Fibroblast of lung (primary cell): ENCODE results near the gene PMM1. TPM values are rescaled to one million over a fixed set of nuclear protein-coding genes. Genes with fewer than 3 reads are reported as not detected.
"Not testable (repeated sequence)": the region's sequence is repeated elsewhere in the genome, so short reads cannot be mapped to it uniquely, and the experiment has no call there.

Experiments
- DNase-seq, 2 donors: peaks; one replicate each; pipeline versions ENCODE4 v3.0.0 to v3.0.0-alpha.2; 2010; ENCODE audit warnings: low read depth in 2 of 2
- H2AFZ ChIP-seq: 2 replicates; pipeline ENCODE4 v1.5.1; 2012; ENCODE audit warnings: low read length, control low read depth, inconsistent platforms
- H3K27ac ChIP-seq: 2 replicates; pipeline ENCODE4 v1.5.1; 2011; ENCODE audit warnings: low read length, control low read depth; ENCODE audit not compliant: insufficient read depth
- H3K27me3 ChIP-seq: 2 replicates; pipeline ENCODE4 v1.5.1; 2011; ENCODE audit warnings: mild to moderate bottlenecking, low read length; ENCODE audit not compliant: control insufficient read depth, insufficient read depth
- H3K36me3 ChIP-seq: 2 replicates; pipeline ENCODE4 v1.5.1; 2011; ENCODE audit warnings: low read length; ENCODE audit not compliant: control insufficient read depth, insufficient read depth
- H3K4me1 ChIP-seq: 2 replicates; pipeline ENCODE4 v1.5.1; 2011; ENCODE audit warnings: low read length; ENCODE audit not compliant: control insufficient read depth, insufficient read depth; ENCODE audit errors: extremely low read depth
- H3K4me2 ChIP-seq: 2 replicates; pipeline ENCODE4 v1.5.1; 2011; ENCODE audit warnings: low read length, control low read depth; ENCODE audit not compliant: insufficient read depth; ENCODE audit errors: extremely low read depth
- H3K4me3 ChIP-seq, 4 experiments: fragments of 200-600 bp in 1 of 4; sonication (generic) in 1 of 4; replicated peaks in 1 of 4; 2 replicates each; pipeline ENCODE4 v1.5.1; 2011 to 2016; ENCODE audit warnings: low read length in 4 of 4, low read depth in 3 of 4, mild to moderate bottlenecking in 3 of 4, control low read depth in 2 of 4, inconsistent platforms in 1 of 4, mixed read lengths in 1 of 4; ENCODE audit not compliant: insufficient read depth in 1 of 4; ENCODE audit errors: control extremely low read depth in 1 of 4
- H3K79me2 ChIP-seq: 2 replicates; pipeline ENCODE4 v1.5.1; 2012; ENCODE audit warnings: mild to moderate bottlenecking, low read length, inconsistent platforms; ENCODE audit not compliant: control insufficient read depth, insufficient read depth
- H3K9ac ChIP-seq: 2 replicates; pipeline ENCODE4 v1.5.1; 2011; ENCODE audit warnings: mild to moderate bottlenecking, low read length, control low read depth; ENCODE audit not compliant: insufficient read depth
- H3K9me3 ChIP-seq: 2 replicates; pipeline ENCODE4 v1.5.1; 2012; ENCODE audit warnings: low read depth, low read length; ENCODE audit not compliant: control insufficient read depth, insufficient read depth
- H4K20me1 ChIP-seq: 2 replicates; pipeline ENCODE4 v1.5.1; 2011; ENCODE audit warnings: low read length; ENCODE audit not compliant: control insufficient read depth, insufficient read depth; ENCODE audit errors: extremely low read depth
- CTCF ChIP-seq, 2 donors: IDR thresholded peaks in 1 of 2; conservative IDR thresholded peaks in 1 of 2; 1 replicate in 1 of 2; 2 replicates in 1 of 2; pipeline ENCODE4 v1.5.1; 2011 to 2012; ENCODE audit warnings: low read length in 2 of 2, control low read depth in 1 of 2, inconsistent platforms in 1 of 2, low read depth in 1 of 2, mild to moderate bottlenecking in 1 of 2
- EZH2 ChIP-seq: IDR thresholded peaks from 2 replicates; pipeline ENCODE4 v1.5.1; 2012; ENCODE audit warnings: low read length, control low read depth, mild to moderate bottlenecking; ENCODE audit errors: missing control alignments
- polyA plus RNA-seq, 2 donors: library from polyadenylated mRNA; depleted of rRNA in 1 of 2; stranded (reverse) in 1 of 2; unstranded in 1 of 2; fragments of >200 nt; gene quantifications; 2 replicates each; pipeline ENCODE4 v1.2.1, GENCODE V29; 2011 to 2012; ENCODE audit warnings: missing spikeins in 1 of 2
- total RNA-seq: library from RNA; depleted of rRNA; stranded (reverse); fragments of >200 nt; gene quantifications from 2 replicates; pipeline ENCODE4 v1.2.1, GENCODE V29; 2014

PMM1 gene
- total and polyA plus RNA-seq, 2 donors (not counting 1 experiment from before 2014, with no cell fraction given) = 32.4 to 110 TPM

- Histone ChIP-seq H3K27ac (no peak overlapping the region), H3K79me2 (no peaks in the 10 kb centered on the region), H2AFZ (no peak overlapping the region), H3K9ac (peak overlapping the region; percentile 40), H3K4me1 (peaks cover 10% of the 10 kb centered on the region), H3K4me3 (no peak overlapping the region), H3K9me3 (no peaks in the 10 kb centered on the region), H3K36me3 (peaks cover 25% of the 10 kb centered on the region), H3K27me3 (no peaks in the 10 kb centered on the region), H3K4me2 (no peak overlapping the region), H4K20me1 (no peaks in the 10 kb centered on the region)
- TF ChIP-seq EZH2 = no peak
- no peak for TF ChIP-seq CTCF (conservative IDR thresholded peaks at IDR 0.05 in 1 of 2, IDR thresholded peaks at IDR 0.05 in 1 of 2; ENCODE audit: low read depth in 1 of 2, low read length in 2 of 2)
- DNase-seq = no peak
Measured at GRCh38 chr22:41575533-41575932, 14.1 kb downstream of the PMM1 start.

GRCh38 chr22:41574847-41575381 lies 14.7 kb downstream of the PMM1 start:
- Histone ChIP-seq H3K9me3 (no peaks in the 10 kb centered on the region), H3K27ac (no peak overlapping the region), H3K27me3 (no peaks in the 10 kb centered on the region), H3K4me2 (no peak overlapping the region), H4K20me1 (no peaks in the 10 kb centered on the region), H3K4me3 (no peak overlapping the region), H3K36me3 (peaks cover 22% of the 10 kb centered on the region), H3K4me1 (peaks cover 10% of the 10 kb centered on the region), H2AFZ (no peak overlapping the region), H3K79me2 (no peaks in the 10 kb centered on the region), H3K9ac (peak overlapping the region; percentile 40)
- peak in 1 of 2 donors; percentile 70 for DNase-seq
- no peak for TF ChIP-seq CTCF (conservative IDR thresholded peaks at IDR 0.05 in 1 of 2, IDR thresholded peaks at IDR 0.05 in 1 of 2; ENCODE audit: low read depth in 1 of 2, low read length in 2 of 2)
- TF ChIP-seq EZH2 = no peak

- Histone ChIP-seq H3K9me3 (no peaks in the 10 kb centered on the region), H3K4me2 (no peak overlapping the region), H3K36me3 (peaks cover 18% of the 10 kb centered on the region), H3K4me3 (no peak overlapping the region), H3K4me1 (peaks cover 10% of the 10 kb centered on the region), H3K79me2 (no peaks in the 10 kb centered on the region), H3K9ac (no peak overlapping the region), H3K27ac (no peak overlapping the region), H4K20me1 (no peaks in the 10 kb centered on the region), H2AFZ (no peak overlapping the region), H3K27me3 (no peaks in the 10 kb centered on the region)
- DNase-seq = no peak
- no peak for TF ChIP-seq EZH2
- TF ChIP-seq CTCF (conservative IDR thresholded peaks at IDR 0.05 in 1 of 2, IDR thresholded peaks at IDR 0.05 in 1 of 2; ENCODE audit: low read depth in 1 of 2, low read length in 2 of 2) = no peak
Measured at GRCh38 chr22:41573677-41574076, 16.0 kb downstream of the PMM1 start.

GRCh38 chr22:41572305-41572704 lies 17.3 kb downstream of the PMM1 start:
- not testable (repeated sequence) for H3K9me3 ChIP-seq, H3K27ac ChIP-seq, H2AFZ ChIP-seq, H4K20me1 ChIP-seq, DNase-seq, H3K27me3 ChIP-seq, H3K4me3 ChIP-seq, H3K79me2 ChIP-seq, H3K4me2 ChIP-seq, H3K9ac ChIP-seq
- peaks cover 10% of the 10 kb centered on the region for H3K4me1 ChIP-seq
- peaks cover 15% of the 10 kb centered on the region for H3K36me3 ChIP-seq
